HL-60 (cell line): ENCODE data around the gene CREB5.

ENCODE experiments used
- DNase-seq, 2 experiments: peaks; one replicate each; pipeline ENCODE4 v3.0.0-alpha.2; 2010 to 2020; ENCODE audit warnings: low read depth in 1 of 2, low spot score in 1 of 2
- H3K27ac ChIP-seq: fragments of 250-450 bp; sonication (Bioruptor Pico); replicated peaks from 2 replicates; pipeline ENCODE4 v1.5.1; 2020; ENCODE audit warnings: mild to moderate bottlenecking, moderate library complexity
- H3K27me3 ChIP-seq: fragments of 250-450 bp; sonication (Bioruptor Pico); 2 replicates; pipeline ENCODE4 v1.5.1; 2021; ENCODE audit warnings: mild to moderate bottlenecking, moderate library complexity; ENCODE audit not compliant: insufficient read depth, poor library complexity, severe bottlenecking
- H3K4me3 ChIP-seq: replicated peaks from 2 replicates; pipeline ENCODE4 v1.5.1; 2011; ENCODE audit warnings: mild to moderate bottlenecking, control low read depth, low read length; ENCODE audit not compliant: insufficient read depth
- GABPA ChIP-seq: IDR thresholded peaks from 2 replicates; pipeline ENCODE4 v1.6.1; 2012; ENCODE audit warnings: low read depth
- POLR2AphosphoS5 ChIP-seq: IDR thresholded peaks from 2 replicates; pipeline ENCODE4 v1.6.1; 2012; ENCODE audit warnings: low read depth
- SPI1 ChIP-seq: IDR thresholded peaks from 2 replicates; pipeline ENCODE4 v1.6.1; 2012; ENCODE audit warnings: low read depth, mild to moderate bottlenecking, borderline replicate concordance
- TF ChIP-seq, protein P1 (sequence below): IDR thresholded peaks from 2 replicates; pipeline ENCODE4 v1.6.1; 2012; ENCODE audit warnings: low read depth; ENCODE audit not compliant: insufficient replicate concordance
- TF ChIP-seq, protein P2 (sequence below): IDR thresholded peaks from one replicate; pipeline ENCODE4 v1.5.1; 2011; ENCODE audit warnings: low read length, control low read depth, inconsistent platforms; ENCODE audit not compliant: insufficient read depth

CREB5 gene

DNA sequence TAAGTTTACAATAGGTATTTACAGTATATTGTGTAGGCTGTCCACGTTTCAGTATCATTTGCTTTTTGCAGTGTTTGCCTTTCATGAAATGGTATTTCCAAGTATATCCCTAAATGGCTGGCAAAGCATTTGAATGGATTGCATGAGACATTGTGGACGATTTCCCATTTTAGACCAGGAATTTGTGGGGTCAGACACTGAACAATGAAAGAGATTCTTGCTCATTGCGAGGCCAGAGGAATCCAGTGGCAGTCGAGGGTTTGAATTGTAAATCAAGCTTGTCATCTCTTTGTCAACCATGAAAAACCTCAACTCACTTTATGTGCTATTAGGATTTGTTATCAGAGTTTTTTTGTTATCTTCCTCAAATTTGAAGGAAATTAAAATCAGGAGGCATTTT is 70.8 kb downstream of the CREB5 start:
- Histone ChIP-seq H3K27me3 (peaks cover 12% of the 10 kb centered on the region), H3K27ac (no peak overlapping the region), H3K4me3 (no peak overlapping the region)
- DNase-seq: no peak
- TF ChIP-seq, protein P1, sequence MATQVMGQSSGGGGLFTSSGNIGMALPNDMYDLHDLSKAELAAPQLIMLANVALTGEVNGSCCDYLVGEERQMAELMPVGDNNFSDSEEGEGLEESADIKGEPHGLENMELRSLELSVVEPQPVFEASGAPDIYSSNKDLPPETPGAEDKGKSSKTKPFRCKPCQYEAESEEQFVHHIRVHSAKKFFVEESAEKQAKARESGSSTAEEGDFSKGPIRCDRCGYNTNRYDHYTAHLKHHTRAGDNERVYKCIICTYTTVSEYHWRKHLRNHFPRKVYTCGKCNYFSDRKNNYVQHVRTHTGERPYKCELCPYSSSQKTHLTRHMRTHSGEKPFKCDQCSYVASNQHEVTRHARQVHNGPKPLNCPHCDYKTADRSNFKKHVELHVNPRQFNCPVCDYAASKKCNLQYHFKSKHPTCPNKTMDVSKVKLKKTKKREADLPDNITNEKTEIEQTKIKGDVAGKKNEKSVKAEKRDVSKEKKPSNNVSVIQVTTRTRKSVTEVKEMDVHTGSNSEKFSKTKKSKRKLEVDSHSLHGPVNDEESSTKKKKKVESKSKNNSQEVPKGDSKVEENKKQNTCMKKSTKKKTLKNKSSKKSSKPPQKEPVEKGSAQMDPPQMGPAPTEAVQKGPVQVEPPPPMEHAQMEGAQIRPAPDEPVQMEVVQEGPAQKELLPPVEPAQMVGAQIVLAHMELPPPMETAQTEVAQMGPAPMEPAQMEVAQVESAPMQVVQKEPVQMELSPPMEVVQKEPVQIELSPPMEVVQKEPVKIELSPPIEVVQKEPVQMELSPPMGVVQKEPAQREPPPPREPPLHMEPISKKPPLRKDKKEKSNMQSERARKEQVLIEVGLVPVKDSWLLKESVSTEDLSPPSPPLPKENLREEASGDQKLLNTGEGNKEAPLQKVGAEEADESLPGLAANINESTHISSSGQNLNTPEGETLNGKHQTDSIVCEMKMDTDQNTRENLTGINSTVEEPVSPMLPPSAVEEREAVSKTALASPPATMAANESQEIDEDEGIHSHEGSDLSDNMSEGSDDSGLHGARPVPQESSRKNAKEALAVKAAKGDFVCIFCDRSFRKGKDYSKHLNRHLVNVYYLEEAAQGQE: no peak
- TF ChIP-seq, protein P2, sequence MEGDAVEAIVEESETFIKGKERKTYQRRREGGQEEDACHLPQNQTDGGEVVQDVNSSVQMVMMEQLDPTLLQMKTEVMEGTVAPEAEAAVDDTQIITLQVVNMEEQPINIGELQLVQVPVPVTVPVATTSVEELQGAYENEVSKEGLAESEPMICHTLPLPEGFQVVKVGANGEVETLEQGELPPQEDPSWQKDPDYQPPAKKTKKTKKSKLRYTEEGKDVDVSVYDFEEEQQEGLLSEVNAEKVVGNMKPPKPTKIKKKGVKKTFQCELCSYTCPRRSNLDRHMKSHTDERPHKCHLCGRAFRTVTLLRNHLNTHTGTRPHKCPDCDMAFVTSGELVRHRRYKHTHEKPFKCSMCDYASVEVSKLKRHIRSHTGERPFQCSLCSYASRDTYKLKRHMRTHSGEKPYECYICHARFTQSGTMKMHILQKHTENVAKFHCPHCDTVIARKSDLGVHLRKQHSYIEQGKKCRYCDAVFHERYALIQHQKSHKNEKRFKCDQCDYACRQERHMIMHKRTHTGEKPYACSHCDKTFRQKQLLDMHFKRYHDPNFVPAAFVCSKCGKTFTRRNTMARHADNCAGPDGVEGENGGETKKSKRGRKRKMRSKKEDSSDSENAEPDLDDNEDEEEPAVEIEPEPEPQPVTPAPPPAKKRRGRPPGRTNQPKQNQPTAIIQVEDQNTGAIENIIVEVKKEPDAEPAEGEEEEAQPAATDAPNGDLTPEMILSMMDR: no peak

DNA sequence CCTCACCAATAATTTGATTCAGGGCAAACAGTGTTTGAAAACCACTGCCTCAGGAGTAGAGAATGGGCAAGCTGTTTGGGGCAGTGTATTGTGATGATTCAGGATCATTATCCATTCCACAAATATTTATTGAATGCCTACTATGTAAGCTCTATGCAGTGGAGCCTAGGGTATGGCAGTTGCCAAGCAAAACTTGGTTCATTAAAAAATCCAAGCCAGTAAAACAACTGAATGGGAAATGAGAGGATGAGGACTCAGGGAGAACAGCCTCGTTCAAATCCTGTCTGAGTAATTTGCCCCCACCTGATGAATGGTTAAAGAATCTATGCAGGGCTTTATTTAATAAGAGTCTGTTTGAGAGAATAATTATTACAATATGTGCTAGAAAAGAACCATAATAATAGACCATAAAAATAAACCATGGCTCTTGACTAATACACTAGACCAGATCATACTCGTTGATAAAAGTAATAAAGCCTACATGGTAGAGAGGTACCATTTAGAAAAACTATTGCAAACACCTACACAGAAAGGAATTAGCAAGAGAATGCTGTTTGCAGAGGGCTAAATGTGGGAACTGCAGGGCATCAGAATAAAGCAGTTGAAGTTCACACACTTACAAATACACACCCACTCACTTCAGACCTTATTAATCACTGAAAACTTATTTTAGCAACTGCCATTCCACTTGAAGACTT is 71.7 kb downstream of the CREB5 start:
- Histone ChIP-seq H3K4me3 (no peak overlapping the region), H3K27ac (no peak overlapping the region), H3K27me3 (peaks cover 12% of the 10 kb centered on the region)
- no peak for DNase-seq
- TF ChIP-seq POLR2AphosphoS5 (no peak), SPI1 (no peak), GABPA (no peak)
- TF ChIP-seq, protein P2: no peak
- TF ChIP-seq, protein P1: no peak

DNA sequence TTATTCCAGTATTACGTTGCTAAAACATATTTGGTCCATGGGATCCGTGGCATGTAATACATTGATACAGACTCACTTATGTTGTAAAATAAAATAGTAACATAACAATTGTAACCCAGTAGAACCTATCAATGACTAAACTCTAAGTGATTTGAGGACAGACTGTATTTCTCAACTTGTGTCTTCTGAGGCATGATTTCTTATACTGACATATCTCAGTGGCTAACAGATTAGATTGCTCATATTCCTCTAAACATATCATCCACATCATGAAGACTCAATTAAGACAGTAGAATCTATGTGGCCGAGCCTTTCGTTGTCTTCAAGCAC is 72.3 kb downstream of the CREB5 start:
- DNase-seq: no peak
- H3K27ac ChIP-seq: no peak overlapping the region
- H3K27me3 ChIP-seq: peaks cover 12% of the 10 kb centered on the region
- H3K4me3 ChIP-seq: no peak overlapping the region
- TF ChIP-seq, protein P2: no peak
- TF ChIP-seq, protein P1: no peak
- no peak for TF ChIP-seq POLR2AphosphoS5
- TF ChIP-seq GABPA: no peak
- no peak for TF ChIP-seq SPI1
